H1 (cell line): ENCODE data around the gene HSD11B1. TPM values are rescaled to one million over a fixed set of nuclear protein-coding genes. Genes with fewer than 3 reads are reported as not detected.

Experiments used
- BACH1 ChIP-seq: IDR thresholded peaks from 2 replicates; pipeline ENCODE4 v1.6.1; 2012; ENCODE audit warnings: low read length, improper control_type of control experiment
- BRCA1 ChIP-seq: IDR thresholded peaks from 2 replicates; pipeline ENCODE4 v1.6.1; 2012; ENCODE audit warnings: low read depth, low read length, improper control_type of control experiment
- CHD7 ChIP-seq: fragments of 300-600 bp; sonication (generic); IDR thresholded peaks from 2 replicates; pipeline ENCODE4 v1.7.1; 2012; ENCODE audit warnings: low read length, moderate library complexity, mild to moderate bottlenecking, inconsistent platforms; ENCODE audit not compliant: insufficient replicate concordance
- SP2 ChIP-seq: IDR thresholded peaks from 2 replicates; pipeline ENCODE4 v1.6.1; 2012; ENCODE audit warnings: mild to moderate bottlenecking, low read length, inconsistent platforms
- polyA plus RNA-seq, 7 experiments: library from polyadenylated mRNA; depleted of rRNA in 3 of 7; stranded (reverse) in 5 of 7; unstranded in 2 of 7; fragments of >200 nt in 5 of 7; fragments of 200-250 nt in 2 of 7; gene quantifications; 1 replicate in 5 of 7; 2 replicates in 1 of 7; 4 replicates in 1 of 7; pipeline versions ENCODE4 v1.2.1 to v1.2.3, GENCODE V29; 2011 to 2013; ENCODE audit warnings: missing spikeins in 2 of 7, mixed read lengths in 2 of 7
- total RNA-seq: library from RNA; stranded (reverse); fragmentation: NEBNext Ultra II Directional; extraction: Animal tissue kit (Norgen Biotek cat#: 25700); gene quantifications from 2 replicates; pipeline ENCODE4 v1.2.1, GENCODE V29; 2021

Gene HSD11B1
- total and polyA plus RNA-seq, 2 of the 8 experiments (the other 6 are each of a cell fraction or from before 2014, with no cell fraction given) = not detected

GRCh38 chr1:209672705-209673630 lies 31.7 kb upstream of the HSD11B1 start (continued):
- TF ChIP-seq CHD7 = no peak
- no peak for TF ChIP-seq BRCA1
- no peak for TF ChIP-seq SP2
- TF ChIP-seq BACH1 = no peak
